ENCODE measurements around the gene MSRB2. TPM values are rescaled to one million over a fixed set of nuclear protein-coding genes. Genes with fewer than 3 reads are reported as not detected.
"Not testable (repeated sequence)": the region's sequence is repeated elsewhere in the genome, so short reads cannot be mapped to it uniquely, and the experiment has no call there.

The MSRB2 gene
- total RNA-seq, 1 donor from 2014 or later, result 34.2 TPM

DNA sequence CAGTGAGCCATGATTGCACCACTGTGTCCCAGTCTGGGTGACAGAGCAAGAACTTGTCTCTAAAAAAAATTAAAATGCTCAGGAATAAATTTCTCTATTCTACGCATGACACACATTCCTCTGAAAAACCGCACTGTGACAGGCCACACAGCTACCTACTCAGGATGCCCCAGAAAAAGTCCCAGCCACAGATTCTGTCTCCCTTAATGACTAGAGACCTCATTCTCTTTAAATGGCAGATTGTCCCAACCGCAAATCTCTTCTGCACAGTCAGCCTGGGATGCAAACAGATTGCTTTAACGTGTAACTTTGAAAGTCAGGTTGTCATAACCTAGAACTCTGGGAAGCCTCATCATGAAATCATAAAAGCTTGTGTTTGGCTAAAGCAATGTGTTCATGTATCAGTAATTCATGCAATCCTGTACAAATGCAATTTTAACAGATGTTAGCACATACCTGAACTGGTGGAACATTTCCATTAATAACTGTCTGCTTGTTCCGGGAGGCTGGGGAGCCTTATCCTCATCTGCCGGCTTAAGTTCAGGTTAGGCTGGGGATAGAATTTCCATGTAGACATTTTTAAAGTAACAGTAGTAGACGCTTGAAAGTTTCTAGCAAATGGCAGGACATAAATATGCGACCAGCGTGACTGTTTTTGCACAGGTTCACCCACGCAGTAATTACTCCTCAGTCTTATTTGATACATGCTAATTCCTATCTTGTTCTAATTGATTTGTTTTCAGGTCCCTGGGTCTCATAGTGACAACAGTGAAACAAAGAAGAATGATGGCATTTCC is 26.2 kb upstream of the MSRB2 start:
- ATAC-seq, result no peak
- no peak for DNase-seq (ENCODE audit: low spot score)

- not testable (repeated sequence) for DNase-seq (ENCODE audit: low spot score); ATAC-seq
These were observed 25.1 kb upstream of the MSRB2 start for GRCh38 chr10:23070092-23070912.

DNA sequence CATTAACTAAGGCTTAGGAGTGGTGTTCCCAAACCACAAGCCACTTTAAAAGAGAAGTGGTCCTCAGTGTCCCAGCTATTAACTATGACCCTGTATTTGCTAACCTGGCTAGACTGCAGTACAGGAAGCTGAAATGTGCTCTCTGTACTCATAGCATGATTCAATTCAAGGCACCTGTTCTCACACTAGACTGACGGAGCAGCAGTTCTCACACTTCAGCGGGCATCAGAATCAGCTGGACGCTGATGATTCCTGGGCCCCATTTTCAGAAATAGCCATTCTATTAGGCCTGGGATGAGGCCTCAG is 24.5 kb upstream of the MSRB2 start:
- ATAC-seq, result no peak
- no peak for DNase-seq (ENCODE audit: low spot score)

DNA sequence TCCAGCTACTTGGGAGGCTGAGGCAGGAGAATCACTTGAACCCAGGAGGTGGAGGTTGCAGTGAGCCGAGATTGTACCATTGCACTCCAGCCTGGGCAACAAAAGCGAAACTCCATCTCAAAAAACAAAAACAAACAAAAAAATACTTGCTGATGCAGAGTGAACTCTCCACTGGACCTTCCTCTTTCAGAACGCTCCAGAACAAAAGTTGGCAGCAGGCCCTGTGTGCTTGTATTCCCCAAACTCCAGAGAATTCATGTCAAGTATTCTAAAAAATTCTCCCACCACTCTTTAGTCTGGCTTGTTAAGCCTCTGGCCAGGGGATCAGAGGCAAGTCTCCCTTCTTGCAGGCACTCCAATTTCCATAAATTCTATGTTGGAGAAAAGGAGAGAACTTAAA is 22.8 kb upstream of the MSRB2 start:
- peak; percentile 74 for ATAC-seq
- DNase-seq (ENCODE audit: low spot score), result peak; percentile 63

- DNase-seq (ENCODE audit: low spot score) (no peak), ATAC-seq (no peak)
These were observed 21.9 kb upstream of the MSRB2 start for GRCh38 chr10:23073527-23073926.

DNA sequence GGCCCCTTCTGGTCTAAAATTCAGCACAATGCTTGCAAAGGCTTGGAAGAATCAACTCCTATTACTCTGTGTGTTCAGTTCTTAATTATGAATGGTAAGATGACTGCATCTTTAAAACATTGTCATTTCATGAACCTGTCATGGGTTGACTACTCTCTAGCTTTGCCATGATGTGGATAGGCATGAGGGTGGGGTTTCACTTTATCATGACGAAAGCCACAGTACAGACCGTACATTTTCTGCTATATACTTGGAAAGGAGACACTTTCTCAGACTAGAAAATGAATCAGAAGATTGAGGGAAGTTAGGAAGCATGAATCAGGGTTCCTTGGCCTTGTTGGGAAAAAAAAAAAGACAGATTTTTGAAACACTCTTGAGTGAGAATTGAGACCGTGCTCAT is 19.7 kb upstream of the MSRB2 start:
- DNase-seq (ENCODE audit: low spot score) (no peak), ATAC-seq (no peak)

- no peak for DNase-seq (ENCODE audit: low spot score)
- ATAC-seq, result no peak
These were observed 17.3 kb upstream of the MSRB2 start for GRCh38 chr10:23078114-23078513.

DNA sequence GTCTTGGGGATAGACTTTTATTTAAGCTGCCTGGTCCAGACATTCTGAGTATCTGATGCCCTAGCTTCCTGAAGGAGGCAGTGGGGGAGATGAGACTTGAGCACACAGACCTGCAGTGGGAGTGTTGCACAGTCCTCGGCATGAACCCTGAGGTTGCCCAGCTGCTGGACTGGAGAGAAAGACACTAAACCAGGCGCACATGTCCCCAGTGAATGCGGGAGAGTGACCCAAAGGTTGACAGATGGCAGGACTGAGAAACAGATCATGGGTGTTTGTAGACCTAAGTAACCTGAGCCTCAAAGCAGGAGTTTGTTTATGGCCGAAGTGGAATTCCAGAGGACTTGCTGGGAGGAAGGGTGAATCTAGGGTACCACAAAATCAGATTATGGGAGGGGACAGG is 15.7 kb upstream of the MSRB2 start:
- no peak for ATAC-seq

GRCh38 chr10:23080262-23080661 is 15.1 kb upstream of the MSRB2 start:
- no peak for DNase-seq (ENCODE audit: low spot score)
- no peak for ATAC-seq

More for the DNA sequence above, 15.7 kb upstream of the MSRB2 start:
- no peak for DNase-seq (ENCODE audit: low spot score)

DNA sequence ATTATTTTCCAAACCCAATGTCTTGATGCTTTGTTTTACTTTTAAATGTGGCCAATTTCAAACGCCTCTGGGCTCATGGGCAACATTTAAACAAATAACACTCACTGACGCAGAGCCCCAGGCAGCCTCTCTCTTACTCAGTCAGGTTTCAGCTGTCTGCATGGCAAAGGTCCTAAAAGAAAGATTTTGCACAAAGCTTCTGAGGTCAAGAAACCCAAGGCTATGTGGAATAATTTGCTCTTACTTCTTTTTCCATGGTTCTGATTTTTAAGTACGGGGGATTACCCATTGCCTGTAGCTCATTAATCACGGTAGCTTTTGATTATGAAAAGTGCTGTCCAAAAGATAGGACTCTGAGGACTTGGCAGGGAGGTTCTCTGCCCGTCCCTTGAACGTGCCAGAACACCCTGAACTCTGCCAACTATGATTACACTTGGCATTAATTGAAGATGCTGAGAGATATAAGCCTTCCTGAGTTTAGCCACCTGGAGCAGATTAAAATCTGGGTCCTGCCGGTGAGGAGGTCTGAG is 14.1 kb upstream of the MSRB2 start:
- ATAC-seq (peak; percentile 85), DNase-seq (ENCODE audit: low spot score) (no peak)

- ATAC-seq, result peak; percentile 51
These were observed 13.5 kb upstream of the MSRB2 start for GRCh38 chr10:23081891-23082290.

DNA sequence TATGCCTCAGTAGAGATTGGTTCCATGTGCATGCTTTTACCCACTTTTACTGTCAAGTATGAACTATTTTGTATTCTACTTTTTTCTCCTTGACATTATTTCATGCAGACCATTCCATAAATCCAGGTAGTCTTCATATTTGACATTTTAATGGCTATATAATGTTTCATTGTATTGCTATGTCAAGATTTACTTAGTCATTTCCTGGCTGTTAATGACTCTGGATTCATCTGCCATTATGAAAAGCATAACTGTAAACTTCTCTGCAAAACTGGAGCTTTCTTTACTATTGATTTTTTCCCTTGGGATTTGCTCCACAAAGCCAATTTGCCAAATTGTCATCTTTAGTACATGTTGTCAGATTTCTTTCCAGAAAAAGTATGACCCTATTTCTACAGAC is 6.8 kb upstream of the MSRB2 start:
- no peak for DNase-seq (ENCODE audit: low spot score)
- ATAC-seq, result no peak

More at GRCh38 chr10:23081891-23082290, 13.5 kb upstream of the MSRB2 start:
- DNase-seq (ENCODE audit: low spot score), result no peak

DNA sequence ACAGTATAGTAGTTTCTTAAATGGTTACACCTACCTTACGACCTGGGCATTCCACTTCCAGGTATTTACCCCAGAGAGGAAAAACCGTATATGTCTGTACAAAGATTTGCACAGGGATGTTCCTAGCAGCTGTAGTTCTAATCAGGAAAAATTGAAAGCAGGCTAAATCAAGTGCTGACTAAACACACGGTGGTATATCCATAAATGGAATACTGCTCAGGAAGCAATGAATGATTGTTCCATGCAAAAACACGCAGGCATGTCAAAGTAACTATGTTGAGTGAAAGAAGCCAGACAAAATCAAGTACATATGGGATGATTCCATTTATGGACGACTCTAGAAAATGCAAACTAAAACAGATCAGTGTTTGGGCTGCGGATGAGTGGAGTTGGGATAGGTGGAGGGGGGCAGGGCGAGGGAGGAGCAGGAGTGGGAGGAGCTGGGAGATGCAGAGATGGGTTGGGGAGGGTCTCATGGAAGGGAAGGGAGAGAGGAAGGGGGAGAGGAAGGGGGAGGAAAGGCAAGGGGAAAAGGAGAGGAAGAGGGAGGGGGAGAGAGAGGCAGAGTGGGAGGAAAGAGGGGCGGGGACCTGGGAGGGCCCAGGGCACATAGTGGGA is 484 bp upstream of the MSRB2 start:
- no peak for ATAC-seq
- DNase-seq (ENCODE audit: low spot score), result no peak

DNA sequence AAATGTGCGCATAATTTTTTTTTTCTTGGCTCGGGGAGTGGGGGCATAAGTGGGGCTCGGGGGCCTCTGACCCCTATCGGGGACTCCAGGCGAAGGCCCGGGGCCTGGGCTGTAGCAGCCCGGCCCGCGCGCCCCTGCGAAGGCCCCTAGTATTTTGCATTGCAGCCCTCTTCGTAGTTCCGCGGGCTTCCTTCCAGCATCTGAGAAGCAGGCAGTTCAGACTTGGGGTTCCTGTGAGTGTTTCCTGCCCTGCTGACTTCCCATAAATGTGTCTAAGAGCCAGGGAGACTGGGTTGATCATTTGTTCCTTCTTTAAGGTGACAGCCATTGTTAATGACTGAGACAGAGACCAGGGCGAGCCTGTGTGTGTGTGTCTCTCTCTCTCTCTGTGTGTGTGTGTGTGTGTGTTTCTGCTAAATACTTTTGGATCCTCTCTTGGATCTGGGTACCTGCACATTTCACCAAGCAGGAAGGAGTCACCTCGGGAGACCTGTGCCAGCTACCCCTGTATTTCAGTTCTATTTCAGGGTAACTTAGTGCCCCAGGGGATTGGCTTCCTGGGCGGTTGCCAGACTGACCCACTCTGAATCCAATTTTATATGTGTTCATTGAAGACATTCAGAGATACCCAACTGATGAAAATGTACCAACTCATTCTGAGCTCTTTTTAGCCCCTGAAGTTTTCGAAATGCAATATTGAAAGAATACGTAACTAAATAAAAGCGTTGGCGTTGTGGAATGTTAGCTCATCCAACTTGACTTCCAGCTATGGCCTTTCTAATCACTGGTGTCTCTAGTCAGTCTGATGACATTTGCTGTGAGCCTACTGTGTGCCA is 805 bp downstream of the MSRB2 start:
- ATAC-seq (peak; percentile 50), DNase-seq (ENCODE audit: low spot score) (peak; percentile 58)

DNA sequence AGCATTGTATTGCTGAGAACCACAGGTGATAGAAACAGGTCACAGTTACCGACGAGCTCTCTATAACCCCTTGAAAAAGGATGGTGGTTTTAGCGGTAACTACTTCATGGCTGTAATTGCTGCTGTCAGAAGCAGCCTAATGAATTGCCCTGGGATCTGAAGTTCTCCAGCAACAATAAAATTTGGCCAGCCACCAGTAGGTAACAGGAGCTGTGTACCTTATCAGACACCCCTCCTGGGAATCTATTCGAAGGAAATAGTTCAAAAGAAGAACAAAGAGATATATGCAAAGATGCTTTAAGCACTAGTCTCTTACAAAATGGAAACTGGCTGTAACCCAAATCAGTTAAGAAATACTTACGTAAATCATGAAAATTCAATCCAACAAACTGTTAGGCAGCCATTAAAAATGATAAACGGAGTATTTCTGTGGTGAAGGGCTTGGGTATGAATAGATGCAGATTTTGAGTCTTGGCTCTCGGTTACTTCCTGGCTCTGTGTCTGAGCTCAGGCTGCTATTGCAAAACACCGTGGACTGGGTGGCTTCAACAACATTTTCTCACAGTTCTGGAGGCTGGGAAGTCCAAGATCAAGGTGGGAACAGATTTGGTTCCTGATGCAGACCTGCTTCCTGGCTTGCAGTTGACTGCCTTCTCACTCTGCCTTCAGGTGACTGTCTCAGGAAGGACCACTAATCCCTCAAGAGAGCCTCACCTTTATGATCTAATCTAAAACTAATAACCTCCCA is 1.6 kb downstream of the MSRB2 start:
- no peak for DNase-seq (ENCODE audit: low spot score)
- ATAC-seq, result no peak

DNA sequence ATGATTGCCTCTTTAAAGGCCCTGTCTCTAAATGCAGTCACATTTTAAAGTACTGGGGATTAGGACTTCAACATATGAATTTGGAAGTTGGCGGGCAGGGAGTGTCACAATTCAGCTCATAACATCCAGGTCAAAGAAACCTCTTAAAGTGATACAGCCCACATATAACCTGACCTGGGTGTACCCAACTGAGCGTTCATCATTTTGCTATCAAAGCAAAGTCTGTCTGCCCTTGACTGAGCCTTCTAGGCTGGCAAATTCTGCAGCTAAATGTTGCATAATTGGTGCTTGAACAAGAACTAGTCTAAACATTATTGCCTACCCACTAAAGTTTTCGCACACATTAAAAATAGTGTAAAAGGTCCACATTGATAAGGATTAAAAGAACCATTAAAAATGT is 3.7 kb downstream of the MSRB2 start:
- peak; percentile 28 for ATAC-seq
- no peak for DNase-seq (ENCODE audit: low spot score)

- ATAC-seq, result no peak
- DNase-seq (ENCODE audit: low spot score), result no peak
These were observed 4.4 kb downstream of the MSRB2 start for GRCh38 chr10:23099816-23100215.

- ATAC-seq, result no peak
- DNase-seq (ENCODE audit: low spot score), result no peak
These were observed 5.1 kb downstream of the MSRB2 start for GRCh38 chr10:23100331-23101030.

- ATAC-seq, result no peak
- DNase-seq (ENCODE audit: low spot score), result no peak
These were observed 11.1 kb downstream of the MSRB2 start for GRCh38 chr10:23106331-23107072.

Data from left lobe of liver (tissue), 2 donors.